HG03521 (cell line): ENCODE results near the gene AUTS2.

Experiments
- ATAC-seq: cut with Tn5 transposase; IDR thresholded peaks from one replicate; pipeline ENCODE4 v1.9.1; 2021; ENCODE audit warnings: mild to moderate bottlenecking, moderate library complexity; ENCODE audit not compliant: unreplicated experiment

Gene AUTS2

GRCh38 chr7:69599286-69599954 lies 1.1 kb downstream of the AUTS2 start:
- no peak for ATAC-seq

DNA sequence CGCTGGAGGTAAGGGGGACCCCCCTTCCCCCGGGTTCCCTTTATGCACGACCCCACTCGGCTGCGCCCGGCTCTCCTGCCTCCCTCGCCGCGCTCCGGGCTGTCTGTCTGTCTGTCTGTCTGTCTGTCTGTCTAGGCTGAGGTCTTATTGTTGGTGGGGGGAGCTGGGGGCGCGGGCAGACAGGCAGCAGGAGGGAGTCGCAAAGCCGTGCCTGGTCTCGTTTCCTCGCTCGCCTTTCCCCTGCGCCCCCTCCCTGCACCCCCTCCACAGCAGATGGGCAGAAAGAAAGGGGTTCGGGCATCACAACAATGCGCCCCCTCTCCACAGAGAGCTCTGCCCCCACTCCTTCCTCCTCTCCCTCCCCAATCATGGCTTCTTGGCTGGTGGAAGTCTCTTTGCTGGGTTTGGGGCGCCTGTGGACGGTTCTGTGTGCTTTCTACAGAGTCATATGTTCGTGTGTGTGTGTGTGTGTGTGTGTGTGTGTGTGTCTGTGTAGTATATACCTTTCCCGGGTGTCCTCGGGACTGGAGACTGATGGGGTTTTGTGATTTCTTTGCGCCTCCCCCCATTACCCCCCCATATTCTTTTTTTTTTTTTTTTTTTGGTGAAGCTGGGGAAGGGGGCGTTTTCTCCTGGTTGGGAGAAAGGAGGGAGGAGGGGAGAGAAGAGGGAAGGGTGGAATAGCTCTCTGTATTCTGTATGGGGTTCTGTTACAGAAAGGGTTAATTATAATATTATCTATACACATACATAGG lies 1.9 kb downstream of the AUTS2 start:
- ATAC-seq, result no peak

DNA sequence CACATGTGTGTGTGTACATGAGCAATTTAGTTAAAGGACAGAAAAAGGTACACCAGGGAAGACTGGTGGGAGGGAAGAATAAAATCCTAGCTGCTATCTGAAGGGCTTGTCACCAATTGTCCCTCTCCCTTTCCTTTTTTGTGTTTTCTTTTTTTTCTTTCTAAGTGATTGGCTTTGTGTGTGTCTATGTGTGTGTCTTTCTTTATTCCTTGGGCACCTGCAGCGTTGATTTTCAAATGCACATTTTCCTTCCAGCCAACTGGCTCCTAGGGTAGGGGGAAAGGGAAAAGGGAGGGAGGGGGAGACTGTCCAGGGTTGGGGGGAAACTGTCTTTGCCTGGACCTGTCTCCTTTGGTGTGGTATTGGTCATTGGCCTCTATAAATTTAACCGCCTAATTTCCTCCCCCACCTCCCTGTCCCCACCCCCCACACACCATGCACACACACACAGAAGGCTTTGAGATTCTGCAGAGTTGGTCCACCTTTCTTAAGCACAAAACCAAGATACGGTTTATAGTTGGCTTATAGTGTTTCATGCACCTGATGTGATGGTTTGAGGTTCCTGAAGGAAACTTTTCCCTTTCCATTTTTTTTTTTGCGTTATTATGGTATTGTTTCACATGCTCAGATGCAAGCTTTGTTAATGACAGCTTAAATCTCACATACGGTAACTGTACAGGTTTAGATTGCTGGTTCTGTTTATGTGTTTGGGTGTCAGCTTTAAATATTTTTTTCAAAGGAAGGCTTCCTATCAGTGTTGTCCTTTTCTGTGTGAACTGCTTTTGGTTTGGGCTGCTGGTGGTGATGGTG lies 2.6 kb downstream of the AUTS2 start:
- no peak for ATAC-seq

DNA sequence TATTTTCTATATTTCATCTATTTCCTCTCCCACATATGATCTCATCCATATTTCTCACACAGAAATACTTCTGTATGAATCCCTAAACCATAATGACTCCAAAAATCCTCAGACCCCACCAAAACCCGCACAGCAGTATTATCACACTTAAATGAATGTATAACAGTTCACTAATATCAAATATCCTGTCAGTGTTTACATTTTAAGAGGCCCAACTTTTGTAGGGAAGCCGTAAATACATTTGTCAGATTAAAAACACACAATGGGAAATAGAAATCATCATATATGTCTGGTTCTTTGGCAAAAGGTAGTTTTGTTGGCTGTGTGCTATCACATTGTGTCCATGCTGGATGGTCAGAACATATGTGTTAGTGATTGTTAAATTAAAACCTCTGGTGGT lies 4.2 kb downstream of the AUTS2 start:
- ATAC-seq, result no peak

DNA sequence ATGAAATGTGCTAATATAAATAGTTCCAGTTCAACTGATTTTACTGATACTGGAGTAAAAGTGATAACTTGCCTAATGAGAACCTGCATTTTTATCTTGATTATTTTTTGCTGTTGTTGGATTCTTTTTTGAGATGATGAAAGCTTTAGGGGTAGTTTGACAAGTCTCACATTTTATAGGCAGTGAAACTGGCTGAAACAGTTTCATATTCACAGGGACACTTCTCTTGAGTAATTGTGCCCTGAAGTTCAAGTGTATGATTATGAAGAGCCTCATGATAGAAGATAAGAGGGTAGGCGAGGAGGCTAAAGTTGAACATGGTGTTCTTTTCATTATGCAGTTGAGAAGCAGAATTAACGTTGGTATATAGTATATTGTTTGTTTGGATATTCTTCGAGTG lies 5.1 kb downstream of the AUTS2 start:
- ATAC-seq, result no peak

DNA sequence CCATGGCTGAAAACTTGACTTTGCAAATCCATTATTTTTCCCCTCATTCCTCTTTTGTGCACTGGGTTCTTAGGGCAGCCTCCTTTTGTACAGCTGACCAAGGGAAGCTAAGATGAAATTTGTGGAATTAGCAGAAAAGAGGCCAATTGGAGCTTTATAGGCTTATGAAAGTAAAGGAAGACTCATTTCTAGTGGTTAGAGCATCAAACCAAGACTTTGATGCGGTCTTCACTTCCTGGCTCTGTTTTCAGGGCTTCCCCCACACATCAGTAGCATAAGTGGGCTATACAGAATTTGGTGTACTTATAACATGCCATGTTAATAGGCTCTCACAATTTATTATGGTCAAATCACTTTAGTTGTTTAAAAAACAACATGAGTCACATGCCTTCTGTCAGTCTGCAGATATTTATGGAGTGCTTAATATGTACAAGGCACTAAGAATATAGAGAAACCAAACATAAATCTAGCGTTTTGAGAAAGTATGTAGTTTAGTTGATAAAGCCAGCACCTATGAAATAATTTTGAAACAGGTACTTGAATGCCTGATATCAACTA lies 5.7 kb downstream of the AUTS2 start:
- peak; percentile 47 for ATAC-seq

GRCh38 chr7:69605070-69605469 lies 6.8 kb downstream of the AUTS2 start:
- no peak for ATAC-seq

DNA sequence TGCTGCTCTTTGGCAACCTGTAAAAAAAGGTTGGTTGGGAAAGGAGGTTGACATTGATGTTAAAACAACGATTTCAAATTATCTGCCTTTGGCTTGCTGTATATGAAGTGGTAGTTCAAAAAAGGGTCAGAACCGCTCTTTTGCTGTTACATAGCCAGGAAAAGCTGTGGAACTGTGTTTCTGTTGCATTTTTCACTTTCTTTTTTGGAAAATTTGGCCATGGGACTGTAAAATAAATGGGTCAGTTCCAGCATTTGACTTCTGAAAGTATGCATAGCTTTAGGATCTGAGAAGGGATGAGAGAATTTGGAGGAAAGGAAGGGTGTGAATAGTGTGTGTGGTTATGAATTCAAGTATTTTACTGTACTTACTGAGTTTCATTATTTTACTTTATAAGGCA lies 7.3 kb downstream of the AUTS2 start:
- ATAC-seq, result no peak

DNA sequence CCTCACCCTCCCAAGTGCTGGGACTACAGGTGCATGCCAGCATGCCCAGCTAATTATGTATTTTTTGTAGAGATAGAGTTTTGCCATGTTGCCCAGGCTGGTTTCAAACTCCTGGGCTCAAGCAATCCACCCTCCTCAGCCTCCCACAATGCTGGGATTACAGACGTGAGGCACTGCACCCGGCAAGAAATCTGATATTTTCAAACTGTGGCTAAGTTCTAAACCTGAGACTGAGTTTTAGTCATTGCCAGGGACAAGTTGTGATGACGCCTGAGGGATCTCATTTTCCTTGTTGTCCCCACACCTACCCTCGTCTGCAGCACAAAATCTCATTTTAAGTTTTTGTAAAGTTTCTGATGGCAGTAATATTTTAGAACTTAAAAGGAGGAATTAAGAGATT lies 9.8 kb downstream of the AUTS2 start:
- no peak for ATAC-seq

DNA sequence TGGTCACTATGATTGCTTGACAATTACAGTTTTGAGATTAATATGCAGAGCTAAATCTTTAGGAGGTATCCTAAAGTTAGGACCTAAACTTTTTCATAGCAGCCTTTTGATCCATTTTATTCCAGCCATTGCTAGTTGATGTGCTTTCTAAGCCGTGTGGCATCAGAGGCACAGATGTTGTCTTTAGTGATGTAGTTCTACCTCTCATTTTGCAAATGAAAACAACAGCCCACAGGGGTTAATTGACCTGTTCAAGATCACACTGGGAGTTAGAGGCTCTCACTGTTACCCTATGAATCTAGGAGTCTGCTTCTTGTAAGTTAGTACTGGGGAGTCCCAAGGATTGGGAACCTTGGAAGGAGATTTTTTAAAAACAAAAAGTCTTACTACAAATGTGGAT lies 10.6 kb downstream of the AUTS2 start:
- ATAC-seq, result no peak

DNA sequence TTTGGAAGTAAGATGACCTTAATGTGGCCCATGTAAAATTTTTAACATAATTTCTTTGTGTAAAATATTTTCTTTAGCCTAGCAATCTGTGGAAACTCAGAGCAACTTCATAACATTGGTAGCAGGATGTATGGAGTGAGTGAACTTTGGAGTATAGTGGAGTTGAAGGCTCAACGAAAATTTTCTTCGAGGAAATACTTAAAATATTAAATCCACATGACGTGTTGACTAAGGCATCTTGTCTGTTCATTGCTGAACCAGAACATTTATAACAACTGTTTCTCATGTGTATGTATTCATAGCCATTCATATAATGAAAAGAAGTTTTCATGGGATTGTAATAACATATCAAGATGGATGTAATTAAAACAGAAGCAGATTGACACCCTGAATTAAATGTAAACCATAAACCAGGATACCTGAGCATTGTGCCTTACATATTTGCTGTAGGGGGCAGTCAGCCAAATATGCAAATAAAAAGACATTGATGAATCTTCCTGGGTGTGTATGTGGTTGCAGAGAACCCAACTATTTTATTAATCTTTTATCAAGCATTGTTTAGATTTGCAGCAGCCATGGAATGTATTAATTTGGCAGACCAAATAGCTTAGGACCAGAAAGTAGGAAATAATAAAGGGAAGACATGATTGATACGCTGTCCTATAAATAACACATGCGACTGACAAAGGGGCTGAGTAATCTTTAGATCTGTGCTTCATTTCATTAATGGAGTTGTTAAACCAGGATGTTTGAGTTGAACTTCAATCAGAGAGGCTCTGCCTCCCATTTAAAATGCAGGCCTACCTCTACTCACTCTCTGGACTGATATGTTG lies 11.5 kb downstream of the AUTS2 start:
- no peak for ATAC-seq

DNA sequence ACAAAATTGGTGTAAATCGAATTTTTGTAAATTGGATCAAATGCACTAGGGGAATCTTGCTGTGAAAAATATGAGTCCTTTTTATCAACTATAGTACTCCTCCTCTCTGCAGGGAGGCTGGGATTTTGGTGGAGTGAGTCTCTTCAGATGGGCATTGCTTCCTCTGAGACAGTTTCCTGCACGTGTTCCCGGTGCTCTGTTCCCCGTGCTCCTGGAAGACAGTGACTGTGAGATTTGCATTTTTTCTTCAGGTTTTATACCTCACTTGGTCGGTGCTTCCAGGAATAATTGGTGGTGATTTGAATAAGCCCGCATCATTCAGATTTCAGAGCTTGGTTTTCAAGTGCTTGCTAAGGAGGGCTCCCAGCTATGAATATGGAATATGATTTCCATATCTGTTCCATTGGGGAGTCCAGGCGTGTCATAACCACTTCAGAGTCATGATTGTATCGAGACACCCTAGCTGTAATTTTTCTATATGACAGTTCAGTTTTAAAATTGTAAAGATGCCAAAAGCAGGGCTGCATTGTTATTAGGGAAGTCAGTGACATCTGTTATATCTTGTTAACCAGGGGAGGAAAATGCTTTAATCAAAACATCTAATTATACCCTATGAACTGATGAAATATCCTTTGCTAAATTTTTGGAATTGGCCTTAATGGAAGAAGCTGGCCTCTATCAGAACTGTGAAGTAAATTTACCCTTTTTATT lies 12.3 kb downstream of the AUTS2 start:
- ATAC-seq, result no peak

- no peak for ATAC-seq
These were observed 14.7 kb downstream of the AUTS2 start for GRCh38 chr7:69612981-69613380.

DNA sequence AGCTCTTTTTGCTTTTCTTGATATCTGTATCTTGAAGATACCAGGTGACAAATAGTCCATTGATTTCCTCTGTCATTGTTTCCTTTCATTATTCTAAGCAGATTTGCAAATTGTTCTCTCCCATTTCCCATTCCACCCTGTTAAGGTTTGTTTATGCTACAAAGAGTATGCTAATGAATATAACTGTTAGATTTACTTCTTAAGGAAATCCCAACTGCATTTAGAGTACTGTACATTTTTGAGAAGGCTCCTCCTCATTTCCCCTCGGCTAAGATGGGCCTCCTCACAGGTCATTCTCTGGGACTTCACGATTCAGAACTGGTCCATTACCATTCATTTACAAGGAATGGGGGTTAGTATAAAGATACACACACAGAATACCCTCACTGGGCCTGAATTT lies 15.6 kb downstream of the AUTS2 start:
- ATAC-seq, result no peak

GRCh38 chr7:69615685-69616084 lies 17.4 kb downstream of the AUTS2 start:
- no peak for ATAC-seq

GRCh38 chr7:69617364-69617763 lies 19.1 kb downstream of the AUTS2 start:
- no peak for ATAC-seq

GRCh38 chr7:69619054-69619453 lies 20.8 kb downstream of the AUTS2 start:
- ATAC-seq, result no peak

DNA sequence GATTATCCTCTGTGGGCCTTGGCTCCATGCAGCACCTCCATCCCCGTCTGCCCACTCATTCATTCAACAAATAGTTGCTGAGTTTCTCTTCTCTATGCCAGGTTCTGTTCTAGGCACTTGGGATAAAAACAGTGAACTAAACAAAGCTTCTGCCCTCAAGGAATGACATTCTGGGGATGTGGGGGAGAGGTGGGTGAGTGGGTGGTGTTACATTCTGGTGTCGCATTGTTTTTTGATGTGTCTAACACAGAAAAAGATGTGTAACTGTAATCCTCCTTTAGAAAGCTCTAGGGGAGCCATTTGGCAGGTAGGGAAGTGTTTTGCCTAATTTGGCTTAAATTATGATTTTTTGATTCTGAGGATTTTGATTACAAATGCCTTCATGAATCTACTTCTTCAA lies 21.4 kb downstream of the AUTS2 start:
- ATAC-seq, result no peak

GRCh38 chr7:69620063-69620462 lies 21.8 kb downstream of the AUTS2 start:
- no peak for ATAC-seq

- no peak for ATAC-seq
These were observed 22.4 kb downstream of the AUTS2 start for GRCh38 chr7:69620650-69621049.
